Endodermal cell (in vitro differentiated cells): ENCODE results near the gene NFKBIZ. TPM values are rescaled to one million over a fixed set of nuclear protein-coding genes. Genes with fewer than 3 reads are reported as not detected.

Experiments
- DNase-seq: peaks from one replicate; pipeline ENCODE4 v3.0.0-alpha.2; 2017
- H3K27ac ChIP-seq: 2 replicates; pipeline ENCODE4 v1.5.1; 2013; ENCODE audit warnings: mild to moderate bottlenecking, low read depth, low read length, moderate library complexity
- H3K27me3 ChIP-seq: 2 replicates; pipeline ENCODE4 v1.6.1; 2013; ENCODE audit warnings: mild to moderate bottlenecking, low read length, moderate library complexity; ENCODE audit not compliant: insufficient read depth, control insufficient read depth, poor library complexity, severe bottlenecking
- H3K36me3 ChIP-seq: 2 replicates; pipeline ENCODE4 v1.7.0; 2013; ENCODE audit warnings: mild to moderate bottlenecking, low read length, moderate library complexity; ENCODE audit not compliant: control insufficient read depth, insufficient read depth
- H3K4me1 ChIP-seq: one replicate; pipeline ENCODE4 v1.7.0; 2013; ENCODE audit warnings: low read length; ENCODE audit not compliant: control insufficient read depth, insufficient read depth
- H3K4me3 ChIP-seq: 2 replicates; pipeline ENCODE4 v1.5.1; 2013; ENCODE audit warnings: mild to moderate bottlenecking, low read length, moderate library complexity
- H3K9ac ChIP-seq: 2 replicates; pipeline ENCODE4 v1.6.1; 2013; ENCODE audit warnings: mild to moderate bottlenecking, low read length, moderate library complexity; ENCODE audit not compliant: poor library complexity, severe bottlenecking; ENCODE audit errors: extremely low read depth
- H3K9me3 ChIP-seq: 2 replicates; pipeline ENCODE4 v1.6.1; 2013; ENCODE audit warnings: mild to moderate bottlenecking, low read length, moderate library complexity; ENCODE audit not compliant: control insufficient read depth
- H3K27ac Mint-ChIP-seq: 2 replicates; pipeline ENCODE4 v1.8.0; 2020; ENCODE audit warnings: mixed read lengths
- H3K27me3 Mint-ChIP-seq: 2 replicates; pipeline ENCODE4 v1.8.0; 2021; ENCODE audit warnings: mild to moderate bottlenecking, mixed read lengths; ENCODE audit not compliant: insufficient read depth
- H3K36me3 Mint-ChIP-seq: 2 replicates; pipeline ENCODE4 v1.8.0; 2020; ENCODE audit warnings: low read depth, mixed read lengths
- H3K4me1 Mint-ChIP-seq: 2 replicates; pipeline ENCODE4 v1.8.0; 2020; ENCODE audit warnings: mixed read lengths
- H3K4me3 Mint-ChIP-seq: 2 replicates; pipeline ENCODE4 v1.8.0; 2020; ENCODE audit warnings: mild to moderate bottlenecking, moderate library complexity, mixed read lengths
- H3K9me3 Mint-ChIP-seq: 2 replicates; pipeline ENCODE4 v1.8.0; 2020; ENCODE audit warnings: mild to moderate bottlenecking, mixed read lengths
- WGBS, 2 experiments: methylation state at CpG; one replicate each; pipeline versions ENCODE4 v1.1.5 to v1.1.7; 2013; ENCODE audit warnings: missing lambda C conversion rate in 2 of 2, mixed read lengths in 1 of 2; ENCODE audit not compliant: insufficient coverage in 1 of 2, insufficient read length in 1 of 2; 5-methylcytosine and 5-hydroxymethylcytosine counted together
- total RNA-seq, 2 donors: library from RNA; stranded (reverse); fragmentation: NEBNext Ultra II Directional in 1 of 2; extraction: Animal tissue kit (Norgen Biotek cat#: 25700) in 1 of 2; gene quantifications; 2 replicates in 1 of 2; 3 replicates in 1 of 2; pipeline ENCODE4 v1.2.1, GENCODE V29; 2021
- TF ChIP-seq, protein P1 (sequence below): fragments of 200-600 bp; sonication (generic); conservative IDR thresholded peaks from 2 replicates; pipeline ENCODE4 v1.5.0; 2021; ENCODE audit warnings: antibody characterized with exemption, mild to moderate bottlenecking

The NFKBIZ gene
- total RNA-seq, 2 donors from 2014 or later: 5.9 to 6.6 TPM

DNA sequence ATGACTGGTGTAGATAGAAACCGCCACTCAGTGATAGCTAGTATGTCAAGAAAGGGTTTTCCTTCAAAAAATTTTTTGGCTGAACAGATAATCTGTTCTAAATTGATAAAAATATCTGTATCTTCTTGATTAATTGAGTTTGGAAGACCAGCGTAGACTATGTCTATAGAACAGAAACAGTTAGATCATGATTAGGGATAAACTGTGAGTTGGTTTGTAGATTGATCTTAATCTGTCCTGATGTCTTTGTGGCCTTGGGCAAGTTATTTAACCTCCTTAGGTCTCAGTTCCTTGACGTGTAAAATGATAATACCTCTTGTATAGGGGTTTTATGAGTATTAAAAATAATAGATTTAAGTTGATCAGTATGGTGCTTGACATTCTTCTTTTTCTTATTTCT lies 4.7 kb downstream of the NFKBIZ start:
- Mint-ChIP-seq H3K9me3 (no peaks in the 10 kb centered on the region), H3K27me3 (no peaks in the 10 kb centered on the region), H3K27ac (no peak overlapping the region), H3K36me3 (peaks cover 50% of the 10 kb centered on the region), H3K4me3 (no peak overlapping the region), H3K4me1 (peaks cover 15% of the 10 kb centered on the region)
- no peak for DNase-seq
- H3K27ac ChIP-seq: no peak overlapping the region
- TF ChIP-seq, protein P1, sequence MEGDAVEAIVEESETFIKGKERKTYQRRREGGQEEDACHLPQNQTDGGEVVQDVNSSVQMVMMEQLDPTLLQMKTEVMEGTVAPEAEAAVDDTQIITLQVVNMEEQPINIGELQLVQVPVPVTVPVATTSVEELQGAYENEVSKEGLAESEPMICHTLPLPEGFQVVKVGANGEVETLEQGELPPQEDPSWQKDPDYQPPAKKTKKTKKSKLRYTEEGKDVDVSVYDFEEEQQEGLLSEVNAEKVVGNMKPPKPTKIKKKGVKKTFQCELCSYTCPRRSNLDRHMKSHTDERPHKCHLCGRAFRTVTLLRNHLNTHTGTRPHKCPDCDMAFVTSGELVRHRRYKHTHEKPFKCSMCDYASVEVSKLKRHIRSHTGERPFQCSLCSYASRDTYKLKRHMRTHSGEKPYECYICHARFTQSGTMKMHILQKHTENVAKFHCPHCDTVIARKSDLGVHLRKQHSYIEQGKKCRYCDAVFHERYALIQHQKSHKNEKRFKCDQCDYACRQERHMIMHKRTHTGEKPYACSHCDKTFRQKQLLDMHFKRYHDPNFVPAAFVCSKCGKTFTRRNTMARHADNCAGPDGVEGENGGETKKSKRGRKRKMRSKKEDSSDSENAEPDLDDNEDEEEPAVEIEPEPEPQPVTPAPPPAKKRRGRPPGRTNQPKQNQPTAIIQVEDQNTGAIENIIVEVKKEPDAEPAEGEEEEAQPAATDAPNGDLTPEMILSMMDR: no peak
- H3K4me3 ChIP-seq: no peak overlapping the region
- 96 to 100% methylated on average over 2 to 3 of the region's 3 CpGs for WGBS, 2 experiments
- H3K27me3 ChIP-seq: no peaks in the 10 kb centered on the region
- peaks cover 57% of the 10 kb centered on the region for H3K36me3 ChIP-seq
- H3K4me1 ChIP-seq: no peaks in the 10 kb centered on the region
- H3K9me3 ChIP-seq: no peaks in the 10 kb centered on the region
- no peak overlapping the region for H3K9ac ChIP-seq

DNA sequence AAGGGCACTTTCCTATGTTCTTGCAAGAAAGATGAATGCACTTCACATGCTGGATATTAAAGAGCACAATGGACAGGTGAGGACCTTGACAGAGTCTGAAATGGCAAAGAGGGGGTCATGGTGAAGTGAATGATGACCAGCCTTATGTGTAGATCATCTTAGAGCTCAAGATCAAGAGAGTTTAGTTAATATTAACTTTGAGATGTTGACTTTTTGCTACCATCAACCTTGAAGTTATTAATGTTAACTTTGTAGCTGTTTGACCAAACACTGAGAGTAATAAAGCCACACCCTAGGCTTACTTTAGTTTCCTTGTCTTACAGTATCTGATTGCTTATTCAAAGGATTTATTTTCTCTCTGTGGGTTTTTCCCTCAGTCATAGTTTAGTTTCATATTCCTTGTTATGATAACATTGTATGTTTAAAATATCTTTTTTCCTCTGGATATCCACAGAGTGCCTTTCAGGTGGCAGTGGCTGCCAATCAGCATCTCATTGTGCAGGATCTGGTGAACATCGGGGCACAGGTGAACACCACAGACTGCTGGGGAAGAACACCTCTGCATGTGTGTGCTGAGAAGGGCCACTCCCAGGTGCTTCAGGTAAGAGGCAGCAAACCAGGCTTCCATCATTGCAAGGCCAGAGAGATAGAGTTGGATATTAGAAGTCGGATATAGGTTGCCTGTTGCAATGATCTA lies 5.4 kb downstream of the NFKBIZ start:
- no peak overlapping the region for H3K27ac ChIP-seq
- no peaks in the 10 kb centered on the region for H3K27me3 ChIP-seq
- no peak overlapping the region for H3K4me3 Mint-ChIP-seq
- no peak overlapping the region for H3K27ac Mint-ChIP-seq
- no peaks in the 10 kb centered on the region for H3K9me3 Mint-ChIP-seq
- no peaks in the 10 kb centered on the region for H3K27me3 Mint-ChIP-seq
- no peak overlapping the region for H3K4me3 ChIP-seq
- 91 to 100% methylated on average over 2 of the region's 2 CpGs for WGBS, 2 experiments
- H3K9ac ChIP-seq: no peak overlapping the region
- H3K4me1 ChIP-seq: no peaks in the 10 kb centered on the region
- TF ChIP-seq, protein P1: no peak
- H3K4me1 Mint-ChIP-seq: peaks cover 15% of the 10 kb centered on the region
- peaks cover 65% of the 10 kb centered on the region for H3K36me3 ChIP-seq
- no peaks in the 10 kb centered on the region for H3K9me3 ChIP-seq
- no peak for DNase-seq
- peaks cover 56% of the 10 kb centered on the region for H3K36me3 Mint-ChIP-seq

DNA sequence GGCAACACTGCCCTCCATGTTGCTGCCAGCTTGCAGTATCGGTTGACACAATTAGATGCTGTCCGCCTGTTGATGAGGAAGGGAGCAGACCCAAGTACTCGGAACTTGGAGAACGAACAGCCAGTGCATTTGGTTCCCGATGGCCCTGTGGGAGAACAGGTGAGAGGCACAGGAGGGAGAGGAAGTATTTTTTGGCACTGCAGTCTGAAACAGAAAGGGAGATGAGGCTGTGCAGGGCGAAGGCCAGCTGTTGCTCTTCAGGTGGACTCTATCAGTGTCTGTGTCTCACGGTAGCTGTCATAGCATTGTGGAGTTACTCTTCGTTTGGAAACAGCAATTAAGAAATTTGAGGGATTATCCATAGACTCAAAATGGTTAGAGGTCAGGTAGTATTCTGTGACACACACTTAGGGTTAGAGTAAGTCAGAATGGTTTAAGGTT lies 8.0 kb downstream of the NFKBIZ start:
- H3K27me3 ChIP-seq: no peaks in the 10 kb centered on the region
- H3K9ac ChIP-seq: no peak overlapping the region
- Mint-ChIP-seq H3K36me3 (peaks cover 56% of the 10 kb centered on the region), H3K9me3 (no peaks in the 10 kb centered on the region), H3K27ac (no peak overlapping the region), H3K27me3 (no peaks in the 10 kb centered on the region), H3K4me1 (no peaks in the 10 kb centered on the region), H3K4me3 (no peak overlapping the region)
- no peak overlapping the region for H3K27ac ChIP-seq
- WGBS, 2 experiments: 93 to 94% methylated on average over 8 of the region's 8 CpGs
- no peak for DNase-seq
- H3K36me3 ChIP-seq: peaks cover 68% of the 10 kb centered on the region
- TF ChIP-seq, protein P1: no peak
- no peaks in the 10 kb centered on the region for H3K4me1 ChIP-seq
- H3K9me3 ChIP-seq: no peaks in the 10 kb centered on the region
- H3K4me3 ChIP-seq: no peak overlapping the region
